Left colon (tissue), 2 donors: Measurements from ENCODE around the gene SPNS3. TPM values are rescaled to one million over a fixed set of nuclear protein-coding genes. Genes with fewer than 3 reads are reported as not detected.

Experiments
- ATAC-seq: fragments of 200-7000 bp; cut with Tn5 transposase; one replicate; pipeline ENCODE4 v1.9.1; 2020; ENCODE audit warnings: mild to moderate bottlenecking, moderate library complexity
- DNase-seq, 2 donors: peaks; one replicate each; pipeline ENCODE4 v3.0.0-alpha.2; 2020
- intact Hi-C, 2 donors: fragments of 100-400 bp; cut with DNase I in 1 of 2; cut with micrococcal nuclease in 1 of 2; formaldehyde crosslinking; loops; one replicate each; pipeline versions ENCODE4 v1.11.2 to v1.14.0; 2022; cut with DNase I, micrococcal nuclease
- total RNA-seq, 2 donors: library from RNA; stranded (reverse); fragmentation: NEBNext Ultra II Directional; extraction: Animal tissue kit (Norgen Biotek cat#: 25700); gene quantifications; one replicate each; pipeline ENCODE4 v1.2.1, GENCODE V29; 2021
- donor health status: DM: no; HTN: no; CAD: no.
- donor health status: DM: yes; HTN: yes; CAD: no.

Gene SPNS3
- total RNA-seq, 2 donors from 2014 or later: 0.50 to 0.89 TPM

- ATAC-seq: no peak
- no peak for DNase-seq
- intact Hi-C loops: no loop called here
These were observed 66.4 kb downstream of the SPNS3 start for GRCh38 chr17:4500191-4500571.

DNA sequence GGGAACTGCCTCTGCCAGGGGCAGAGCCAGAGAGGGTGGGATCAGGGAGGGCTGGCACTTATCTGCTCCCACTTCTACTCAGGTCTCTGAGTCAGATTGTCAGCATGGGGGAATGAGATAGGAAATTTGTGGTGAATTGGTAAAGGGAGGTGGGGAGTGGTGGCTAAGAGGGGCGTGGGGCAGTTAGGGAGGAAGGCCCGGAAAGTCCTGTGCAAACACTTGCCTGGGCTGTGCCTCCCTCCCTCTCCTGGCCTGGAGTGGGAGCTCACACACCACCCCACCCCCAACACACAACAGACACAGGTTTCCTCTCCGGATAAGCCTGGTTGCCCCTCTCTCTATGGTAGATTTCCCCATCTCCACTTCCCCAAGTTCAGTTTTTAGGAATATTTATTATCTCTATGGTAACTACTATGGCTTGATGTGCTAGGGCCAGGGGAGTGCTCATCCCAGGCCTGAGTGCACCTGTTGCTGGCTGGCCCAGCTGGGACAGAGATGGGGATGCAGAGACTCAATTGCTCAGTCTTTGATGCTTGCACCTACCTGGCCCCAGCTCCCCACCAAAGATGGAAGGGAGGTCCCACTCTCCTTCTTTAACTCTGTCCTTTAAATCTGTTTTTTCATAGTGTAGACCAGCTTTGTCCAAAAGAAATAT lies 67.7 kb downstream of the SPNS3 start:
- DNase-seq (no peak), ATAC-seq (no peak)
- intact Hi-C loops: no loop called here

- ATAC-seq: no peak
- no peak for DNase-seq
- intact Hi-C loops: no loop called here
These were observed 68.9 kb downstream of the SPNS3 start for GRCh38 chr17:4502466-4503154.

GRCh38 chr17:4503283-4504025 lies 69.7 kb downstream of the SPNS3 start:
- ATAC-seq (no peak), DNase-seq (no peak)
- intact Hi-C loops: no loop called here

DNA sequence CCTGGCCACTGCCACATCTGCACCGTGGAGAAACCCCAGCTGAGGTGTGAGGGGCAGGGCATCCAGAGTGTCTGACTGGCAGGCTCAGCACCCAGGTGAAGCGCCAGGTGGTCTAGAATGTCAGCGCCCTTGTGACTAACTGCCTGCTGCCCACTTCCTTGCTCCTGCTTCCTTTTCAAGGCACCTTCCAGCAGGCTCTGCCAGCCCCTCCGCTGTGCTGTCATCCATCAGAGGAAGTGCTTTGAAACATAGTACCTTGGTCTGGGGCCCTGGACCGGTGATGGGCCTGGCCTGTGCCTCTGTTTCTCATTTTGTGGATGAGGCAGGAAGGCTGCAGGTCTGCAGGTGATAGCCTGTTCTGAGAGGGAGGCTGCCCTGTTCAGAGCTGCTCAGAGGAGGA lies 70.4 kb downstream of the SPNS3 start:
- ATAC-seq (no peak), DNase-seq (no peak)
- intact Hi-C loops: no loop called here

- no peak for DNase-seq
- ATAC-seq: no peak
- intact Hi-C loops: no loop called here
These were observed 71.4 kb downstream of the SPNS3 start for GRCh38 chr17:4505187-4505586.

- DNase-seq (no peak), ATAC-seq (no peak)
- intact Hi-C loops: no loop called here
These were observed 72.6 kb downstream of the SPNS3 start for GRCh38 chr17:4506175-4506813.

DNA sequence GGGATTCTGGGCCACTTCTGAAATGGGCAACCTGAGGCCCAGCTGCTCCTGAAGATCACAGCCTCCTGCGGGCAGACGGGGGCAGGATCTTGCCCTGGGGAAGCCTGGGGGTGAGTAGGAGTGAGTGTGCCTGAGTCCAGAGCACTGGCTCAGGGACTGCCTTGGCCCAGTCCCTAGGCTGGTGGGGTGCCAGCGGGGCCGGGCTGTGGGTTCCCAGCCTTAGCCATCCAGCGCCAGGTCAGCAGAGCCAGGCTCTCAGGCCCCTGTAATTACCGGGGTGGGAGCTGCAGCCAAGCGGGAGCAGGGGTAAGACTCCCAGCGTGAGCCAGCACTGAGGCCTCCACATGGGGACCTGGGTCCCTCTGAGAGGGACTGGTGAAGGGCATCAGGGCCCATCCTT lies 73.2 kb downstream of the SPNS3 start:
- intact Hi-C loops: no loop called here
- no peak for ATAC-seq
- no peak for DNase-seq

- intact Hi-C loops: no loop called here
- no peak for DNase-seq
- ATAC-seq: no peak
These were observed 73.8 kb downstream of the SPNS3 start for GRCh38 chr17:4507361-4508111.

- DNase-seq (no peak), ATAC-seq (no peak)
- intact Hi-C loops: no loop called here
These were observed 74.5 kb downstream of the SPNS3 start for GRCh38 chr17:4508207-4508606.

GRCh38 chr17:4509401-4509800 lies 75.7 kb downstream of the SPNS3 start:
- intact Hi-C loops: no loop called here
- ATAC-seq (peak; percentile 50), DNase-seq (no peak)

DNA sequence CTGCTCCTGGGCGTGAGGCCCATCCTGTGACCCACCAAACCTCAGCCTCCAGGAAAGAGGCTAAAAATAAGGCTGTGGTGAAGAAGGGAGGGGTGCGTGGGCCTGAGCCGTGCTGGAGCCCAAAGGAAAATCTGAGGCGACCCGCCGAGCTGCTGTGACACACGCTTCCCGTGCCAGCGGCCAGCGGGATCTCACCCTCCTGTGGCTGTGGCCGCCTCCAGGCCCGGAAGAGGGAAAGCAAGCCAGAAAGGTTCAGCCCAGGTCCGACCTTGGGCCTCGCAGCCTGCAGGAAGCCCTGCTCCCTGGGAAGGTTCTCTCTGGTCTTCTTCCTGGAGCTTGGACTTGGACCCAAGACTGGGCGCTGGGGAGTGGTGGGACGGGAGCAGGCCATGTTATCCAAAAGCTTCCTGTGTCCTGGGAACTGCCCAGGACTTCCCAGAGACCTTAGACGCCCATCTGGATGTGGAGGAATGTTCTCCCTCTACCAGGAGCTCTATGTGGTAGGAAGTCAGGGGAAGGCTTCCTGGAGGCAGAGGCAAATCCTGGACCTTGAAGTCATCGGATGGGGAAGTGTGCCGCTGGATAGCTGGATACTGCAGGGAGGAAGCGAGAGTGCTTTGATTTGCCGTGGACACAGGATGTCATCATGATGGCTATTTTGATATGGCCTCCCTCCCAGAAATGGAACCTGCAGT lies 76.3 kb downstream of the SPNS3 start:
- DNase-seq (no peak), ATAC-seq (no peak)
- intact Hi-C loops: no loop called here

GRCh38 chr17:4510618-4510941 lies 76.8 kb downstream of the SPNS3 start:
- ATAC-seq: no peak
- intact Hi-C loops: no loop called here
- no peak for DNase-seq

GRCh38 chr17:4511199-4511932 lies 77.6 kb downstream of the SPNS3 start:
- ATAC-seq (no peak), DNase-seq (no peak)
- intact Hi-C loops: no loop called here

GRCh38 chr17:4512156-4513112 lies 78.7 kb downstream of the SPNS3 start:
- intact Hi-C loops: no loop called here

GRCh38 chr17:4513113-4514032 lies 79.6 kb downstream of the SPNS3 start:
- ATAC-seq (no peak), DNase-seq (no peak)
- intact Hi-C loops: no loop called here

More at GRCh38 chr17:4512156-4513112, 78.7 kb downstream of the SPNS3 start:
- no peak for DNase-seq
- ATAC-seq: no peak
